ENCODE measurements around the gene GPR45.

GRCh38 chr2:105291981-105292380, 50.4 kb downstream of the GPR45 start:
- TF ChIP-seq RXRA (IDR thresholded peaks at IDR 0.05; ENCODE audit: borderline replicate concordance, low read depth): no peak
- TF ChIP-seq CTCF (IDR thresholded peaks at IDR 0.05): no peak

Data from SK-N-SH (cell line).